ENCODE results near the gene MORF4L1.

DNA sequence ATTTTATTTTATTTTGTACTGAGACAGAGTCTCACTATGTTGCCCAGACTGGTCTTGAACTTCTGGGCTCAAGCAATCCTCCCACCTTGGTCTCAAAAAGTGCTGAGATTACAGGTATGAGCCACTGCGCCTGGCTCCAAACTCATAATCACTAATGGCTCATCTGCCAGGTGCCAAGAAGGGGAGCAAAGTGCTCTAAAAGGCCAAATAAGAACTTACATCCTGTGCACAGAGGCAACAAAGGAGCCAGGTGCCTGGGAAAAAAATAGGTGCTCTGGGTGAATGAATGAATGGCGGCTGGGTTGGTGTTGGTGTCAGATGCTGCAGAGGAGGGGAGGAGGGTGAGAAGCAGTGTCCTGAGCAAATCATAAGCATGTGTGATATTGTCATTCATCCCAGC lies 35.6 kb upstream of the MORF4L1 start:
- no peak for TF ChIP-seq CTCF (IDR thresholded peaks at IDR 0.05)
- no peak for TF ChIP-seq POLR2A (IDR thresholded peaks at IDR 0.05)

Data from body of pancreas (tissue), 4 donors.